H9 (cell line): Measurements from ENCODE around the gene TMEM198. TPM values are rescaled to one million over a fixed set of nuclear protein-coding genes. Genes with fewer than 3 reads are reported as not detected.

Experiments
- DNase-seq: peaks from one replicate; pipeline ENCODE4 v3.0.0-alpha.2; 2017
- H2AFZ ChIP-seq: one replicate; pipeline ENCODE4 v1.6.1; 2013; ENCODE audit warnings: mild to moderate bottlenecking, low read length, control low read depth, moderate library complexity
- H2AK5ac ChIP-seq: 2 replicates; pipeline ENCODE4 v1.6.1; 2013; ENCODE audit warnings: low read length, control low read depth, mixed read lengths; ENCODE audit not compliant: insufficient read length
- H2BK120ac ChIP-seq: one replicate; pipeline ENCODE4 v1.6.1; 2013; ENCODE audit warnings: low read depth, mild to moderate bottlenecking, low read length, control low read depth, inconsistent platforms; ENCODE audit not compliant: poor library complexity, severe bottlenecking
- H2BK12ac ChIP-seq: 2 replicates; pipeline ENCODE4 v1.6.1; 2013; ENCODE audit warnings: low read length, control low read depth, mixed read lengths, low read depth; ENCODE audit not compliant: insufficient read length
- H2BK15ac ChIP-seq: 2 replicates; pipeline ENCODE4 v1.6.1; 2013; ENCODE audit warnings: low read depth, low read length, control low read depth
- H2BK20ac ChIP-seq: one replicate; pipeline ENCODE4 v1.6.1; 2013; ENCODE audit warnings: low read depth, mild to moderate bottlenecking, low read length, control low read depth, inconsistent platforms; ENCODE audit not compliant: poor library complexity, severe bottlenecking
- H2BK5ac ChIP-seq: 2 replicates; pipeline ENCODE4 v1.6.1; 2013; ENCODE audit warnings: low read length, control low read depth, mixed read lengths; ENCODE audit not compliant: insufficient read length
- H3K14ac ChIP-seq: 2 replicates; pipeline ENCODE4 v1.6.1; 2013; ENCODE audit warnings: low read length, control low read depth; ENCODE audit not compliant: insufficient read depth
- H3K18ac ChIP-seq: 2 replicates; pipeline ENCODE4 v1.6.1; 2013; ENCODE audit warnings: low read depth, mild to moderate bottlenecking, mixed read lengths, low read length, control low read depth; ENCODE audit not compliant: insufficient read length
- H3K23ac ChIP-seq: 2 replicates; pipeline ENCODE4 v1.6.1; 2013; ENCODE audit warnings: low read length, control low read depth, mixed read lengths, low read depth; ENCODE audit not compliant: insufficient read length
- H3K23me2 ChIP-seq: 2 replicates; pipeline ENCODE4 v1.6.1; 2013; ENCODE audit warnings: low read depth, mild to moderate bottlenecking, mixed read lengths, low read length, control low read depth; ENCODE audit not compliant: insufficient read length, poor library complexity, severe bottlenecking
- H3K27ac ChIP-seq: 2 replicates; pipeline ENCODE4 v1.5.1; 2013; ENCODE audit warnings: low read length, control low read depth, mixed read lengths, low read depth; ENCODE audit not compliant: insufficient read length
- H3K27me3 ChIP-seq: 2 replicates; pipeline ENCODE4 v1.6.1; 2013; ENCODE audit warnings: low read length, control low read depth, inconsistent platforms; ENCODE audit not compliant: insufficient read depth
- H3K4ac ChIP-seq: 2 replicates; pipeline ENCODE4 v1.6.1; 2013; ENCODE audit warnings: low read depth, mild to moderate bottlenecking, control low read depth, inconsistent platforms, low read length, moderate library complexity
- H3K4me1 ChIP-seq: 2 replicates; pipeline ENCODE4 v1.6.1; 2013; ENCODE audit warnings: low read length, control low read depth, inconsistent platforms; ENCODE audit not compliant: insufficient read depth
- H3K4me2 ChIP-seq: 2 replicates; pipeline ENCODE4 v1.6.1; 2013; ENCODE audit warnings: low read length, control low read depth, mixed read lengths; ENCODE audit not compliant: insufficient read length, insufficient read depth
- H3K56ac ChIP-seq: 2 replicates; pipeline ENCODE4 v1.6.1; 2013; ENCODE audit warnings: low read depth, mild to moderate bottlenecking, mixed read lengths, low read length, control low read depth; ENCODE audit not compliant: insufficient read length
- H3K79me1 ChIP-seq: 2 replicates; pipeline ENCODE4 v1.6.1; 2013; ENCODE audit warnings: low read depth, mild to moderate bottlenecking, moderate library complexity, low read length, control low read depth, inconsistent platforms; ENCODE audit not compliant: insufficient read depth, poor library complexity, severe bottlenecking
- H3K79me2 ChIP-seq: 2 replicates; pipeline ENCODE4 v1.6.1; 2013; ENCODE audit warnings: low read length, control low read depth, inconsistent platforms; ENCODE audit not compliant: insufficient read depth
- H3K9ac ChIP-seq: 2 replicates; pipeline ENCODE4 v1.6.1; 2013; ENCODE audit warnings: low read length, control low read depth, mixed read lengths; ENCODE audit not compliant: insufficient read length; ENCODE audit errors: extremely low read depth
- H3K9me3 ChIP-seq: one replicate; pipeline ENCODE4 v1.6.1; 2013; ENCODE audit warnings: low read depth, low read length, inconsistent platforms; ENCODE audit not compliant: control insufficient read depth
- H3T11ph ChIP-seq: one replicate; pipeline ENCODE4 v1.6.1; 2013; ENCODE audit warnings: mild to moderate bottlenecking, low read length, control low read depth, inconsistent platforms
- H4K20me1 ChIP-seq: one replicate; pipeline ENCODE4 v1.6.1; 2013; ENCODE audit not compliant: control insufficient read depth, insufficient read length, insufficient read depth
- H4K5ac ChIP-seq: 2 replicates; pipeline ENCODE4 v1.6.1; 2013; ENCODE audit warnings: low read depth, mild to moderate bottlenecking, mixed read lengths, low read length, control low read depth; ENCODE audit not compliant: insufficient read length
- H4K8ac ChIP-seq: replicated peaks from 2 replicates; pipeline ENCODE4 v1.6.1; 2013; ENCODE audit warnings: low read length, control low read depth, mixed read lengths, low read depth; ENCODE audit not compliant: insufficient read length
- H4K91ac ChIP-seq: 2 replicates; pipeline ENCODE4 v1.6.1; 2013; ENCODE audit warnings: low read depth, mild to moderate bottlenecking, moderate library complexity, mixed read lengths, low read length, control low read depth; ENCODE audit not compliant: insufficient read length
- H3K27ac Mint-ChIP-seq, 3 experiments: 2 replicates in 2 of 3; 3 replicates in 1 of 3; pipeline ENCODE4 v1.8.0; 2020 to 2021; ENCODE audit warnings: mixed read lengths in 3 of 3, mild to moderate bottlenecking in 1 of 3, moderate library complexity in 1 of 3
- H3K27me3 Mint-ChIP-seq: 2 replicates; pipeline ENCODE4 v1.8.0; 2021; ENCODE audit warnings: low read depth, mild to moderate bottlenecking, moderate library complexity, mixed read lengths
- H3K36me3 Mint-ChIP-seq, 3 experiments: 2 replicates in 2 of 3; 3 replicates in 1 of 3; pipeline ENCODE4 v1.8.0; 2020 to 2021; ENCODE audit warnings: low read depth in 3 of 3, mixed read lengths in 3 of 3; ENCODE audit not compliant: insufficient read depth in 1 of 3
- H3K4me1 Mint-ChIP-seq, 2 experiments: 2 replicates each; pipeline ENCODE4 v1.8.0; 2020; ENCODE audit warnings: mixed read lengths in 2 of 2
- H3K4me3 Mint-ChIP-seq, 2 experiments: 2 replicates in 1 of 2; 3 replicates in 1 of 2; pipeline ENCODE4 v1.8.0; 2020 to 2021; ENCODE audit warnings: mild to moderate bottlenecking in 2 of 2, mixed read lengths in 2 of 2, moderate library complexity in 1 of 2
- H3K9me3 Mint-ChIP-seq, 2 experiments: 2 replicates in 1 of 2; 3 replicates in 1 of 2; pipeline ENCODE4 v1.8.0; 2020; ENCODE audit warnings: mild to moderate bottlenecking in 2 of 2, mixed read lengths in 2 of 2, moderate library complexity in 1 of 2
- WGBS: extraction: QIAGEN DNeasy Blood & Tissue Kit; methylation state at CpG from one replicate; pipeline ENCODE4 v1.1.7; 2013; ENCODE audit warnings: missing lambda C conversion rate, low lambda C conversion rate, mixed read lengths; ENCODE audit not compliant: insufficient read length; ENCODE audit errors: extremely low coverage; 5-methylcytosine and 5-hydroxymethylcytosine counted together
- total RNA-seq: library from RNA; stranded (reverse); gene quantifications from 2 replicates; pipeline ENCODE4 v1.2.1, GENCODE V29; 2021
- TF ChIP-seq, protein P1 (sequence below): fragments of 200-600 bp; sonication (generic); conservative IDR thresholded peaks from 3 replicates; pipeline ENCODE4 v1.8.0; 2021; ENCODE audit warnings: antibody characterized with exemption, mild to moderate bottlenecking

Gene TMEM198
- total RNA-seq, 1 experiment from 2014 or later = 7.7 TPM

DNA sequence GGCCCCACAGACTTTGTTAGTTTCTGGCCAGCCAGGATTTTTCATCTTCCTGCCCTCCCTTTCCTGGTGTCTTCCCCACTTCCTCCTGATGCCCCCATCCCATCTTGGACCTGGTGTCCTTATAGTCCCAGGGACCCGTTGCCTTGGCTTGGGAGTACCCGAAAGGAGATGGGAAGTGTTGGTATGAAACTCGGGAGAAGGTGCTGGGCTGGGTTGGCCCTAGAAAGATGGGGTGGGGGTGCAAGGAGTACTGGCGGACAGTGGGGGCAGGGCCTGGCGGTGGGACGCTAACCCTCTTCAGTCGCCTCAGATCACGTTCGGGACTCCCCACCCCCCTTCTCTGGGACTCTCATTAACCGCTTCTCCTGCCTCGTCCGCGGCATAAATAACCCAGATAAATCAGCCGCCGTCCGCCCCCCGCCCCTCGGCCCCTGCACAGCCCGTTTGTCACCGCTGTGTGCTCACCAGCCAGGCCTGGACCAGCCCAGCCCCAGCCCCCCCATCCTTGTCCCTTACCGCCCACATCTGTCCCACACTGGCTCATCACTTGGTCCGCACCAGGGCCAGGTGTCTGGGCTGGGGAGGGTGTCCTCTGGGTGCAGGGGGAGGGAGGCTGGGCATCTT, 33.2 kb upstream of the TMEM198 start:
- Mint-ChIP-seq H3K4me3 (peak overlapping the region; percentile 59 to 81), H3K9me3 (no peaks in the 10 kb centered on the region; a peak in 2 of 5 replicates), H3K4me1 (peaks cover 61 to 81% of the 10 kb centered on the region in 2 experiments), H3K27ac (peak overlapping the region in 1 of 3 experiments; percentile 89; a peak in 1 of 7 replicates), H3K27me3 (peaks cover 56% of the 10 kb centered on the region), H3K36me3 (peaks cover 2 to 6% (median 4%) of the 10 kb centered on the region in 3 experiments; a peak in 5 of 7 replicates)
- Histone ChIP-seq H3K23me2 (peaks cover 4% of the 10 kb centered on the region), H3K27ac (no peak overlapping the region), H4K8ac (no peak overlapping the region), H2BK20ac (no peak overlapping the region), H3K79me2 (no peaks in the 10 kb centered on the region), H2BK5ac (no peak overlapping the region), H3K56ac (no peak overlapping the region), H3K4me1 (peaks cover 17% of the 10 kb centered on the region; the same call in 1 of the 2 replicates), H4K20me1 (peaks cover 3% of the 10 kb centered on the region), H3K18ac (no peak overlapping the region), H3K9me3 (no peaks in the 10 kb centered on the region), H4K5ac (no peak overlapping the region), H3K14ac (no peak overlapping the region), H4K91ac (no peak overlapping the region), H3T11ph (no peak overlapping the region), H2BK12ac (no peak overlapping the region), H3K4me2 (peak overlapping the region; percentile 61), H2BK15ac (no peak overlapping the region), H3K27me3 (peaks cover 12% of the 10 kb centered on the region; the same call in 1 of the 2 replicates), H2BK120ac (no peak overlapping the region), H3K79me1 (no peaks in the 10 kb centered on the region), H2AK5ac (no peak overlapping the region), H3K9ac (no peak overlapping the region), H3K23ac (no peak overlapping the region), H3K4ac (no peak overlapping the region), H2AFZ (no peak overlapping the region)
- WGBS = no CpG with 5 or more reads among the region's 22 CpGs
- TF ChIP-seq, protein P1, sequence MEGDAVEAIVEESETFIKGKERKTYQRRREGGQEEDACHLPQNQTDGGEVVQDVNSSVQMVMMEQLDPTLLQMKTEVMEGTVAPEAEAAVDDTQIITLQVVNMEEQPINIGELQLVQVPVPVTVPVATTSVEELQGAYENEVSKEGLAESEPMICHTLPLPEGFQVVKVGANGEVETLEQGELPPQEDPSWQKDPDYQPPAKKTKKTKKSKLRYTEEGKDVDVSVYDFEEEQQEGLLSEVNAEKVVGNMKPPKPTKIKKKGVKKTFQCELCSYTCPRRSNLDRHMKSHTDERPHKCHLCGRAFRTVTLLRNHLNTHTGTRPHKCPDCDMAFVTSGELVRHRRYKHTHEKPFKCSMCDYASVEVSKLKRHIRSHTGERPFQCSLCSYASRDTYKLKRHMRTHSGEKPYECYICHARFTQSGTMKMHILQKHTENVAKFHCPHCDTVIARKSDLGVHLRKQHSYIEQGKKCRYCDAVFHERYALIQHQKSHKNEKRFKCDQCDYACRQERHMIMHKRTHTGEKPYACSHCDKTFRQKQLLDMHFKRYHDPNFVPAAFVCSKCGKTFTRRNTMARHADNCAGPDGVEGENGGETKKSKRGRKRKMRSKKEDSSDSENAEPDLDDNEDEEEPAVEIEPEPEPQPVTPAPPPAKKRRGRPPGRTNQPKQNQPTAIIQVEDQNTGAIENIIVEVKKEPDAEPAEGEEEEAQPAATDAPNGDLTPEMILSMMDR = no peak
- DNase-seq = no peak
